Natural killer cell (primary cell): ENCODE measurements around the gene CACNA2D4. TPM values are rescaled to one million over a fixed set of nuclear protein-coding genes. Genes with fewer than 3 reads are reported as not detected.

Experiments used
- ATAC-seq, 3 donors: fragments of 150-1000 bp in 2 of 3; fragments of 200-7000 bp in 1 of 3; cut with Tn5 transposase; 1 replicate in 1 of 3; 2 replicates in 2 of 3; pipeline ENCODE4 v1.10.0; 2021; ENCODE audit warnings: mild to moderate bottlenecking in 2 of 3, moderate library complexity in 2 of 3
- DNase-seq, 2 donors: peaks; one replicate each; pipeline versions ENCODE4 v3.0.0 to v3.0.0-alpha.2; 2013 to 2021; ENCODE audit warnings: mixed read lengths in 1 of 2
- H3K27ac ChIP-seq: one replicate; pipeline ENCODE4 v1.5.1; 2013; ENCODE audit warnings: mild to moderate bottlenecking, low read length
- H3K27me3 ChIP-seq: one replicate; pipeline ENCODE4 v1.6.1; 2013; ENCODE audit warnings: low read length; ENCODE audit not compliant: control insufficient read depth, insufficient read depth
- H3K36me3 ChIP-seq: one replicate; pipeline ENCODE4 v1.6.1; 2013; ENCODE audit warnings: low read length; ENCODE audit not compliant: control insufficient read depth, insufficient read depth
- H3K4me1 ChIP-seq: one replicate; pipeline ENCODE4 v1.6.1; 2013; ENCODE audit warnings: low read length; ENCODE audit not compliant: control insufficient read depth, insufficient read depth
- H3K4me3 ChIP-seq: one replicate; pipeline ENCODE4 v1.5.1; 2013; ENCODE audit warnings: low read length
- H3K9me3 ChIP-seq: one replicate; pipeline ENCODE4 v1.6.1; 2013; ENCODE audit warnings: low read length; ENCODE audit not compliant: control insufficient read depth, insufficient read depth
- H3K27ac Mint-ChIP-seq, 2 donors: one replicate each; pipeline ENCODE4 v1.8.0; 2022; ENCODE audit warnings: mild to moderate bottlenecking in 2 of 2, mixed read lengths in 2 of 2, moderate library complexity in 1 of 2
- H3K27me3 Mint-ChIP-seq, 2 donors: one replicate each; pipeline ENCODE4 v1.8.0; 2022; ENCODE audit warnings: low read depth in 2 of 2, mixed read lengths in 2 of 2
- H3K36me3 Mint-ChIP-seq: one replicate; pipeline ENCODE4 v1.8.0; 2022; ENCODE audit warnings: mixed read lengths
- H3K4me1 Mint-ChIP-seq, 2 donors: one replicate each; pipeline ENCODE4 v1.8.0; 2022; ENCODE audit warnings: mixed read lengths in 2 of 2
- H3K4me3 Mint-ChIP-seq: one replicate; pipeline ENCODE4 v1.8.0; 2022; ENCODE audit warnings: mild to moderate bottlenecking, moderate library complexity, mixed read lengths
- H3K9me3 Mint-ChIP-seq, 2 donors: one replicate each; pipeline ENCODE4 v1.8.0; 2022; ENCODE audit warnings: mixed read lengths in 2 of 2
- WGBS: methylation state at CpG from one replicate; pipeline ENCODE4 v1.1.7; 2013; ENCODE audit warnings: missing lambda C conversion rate; ENCODE audit not compliant: insufficient coverage; 5-methylcytosine and 5-hydroxymethylcytosine counted together
- intact Hi-C: fragments of 100-400 bp; cut with micrococcal nuclease; formaldehyde crosslinking; loops from one replicate; pipeline ENCODE4 v1.14.2; 2022
- total RNA-seq, 4 donors: library from RNA; stranded (reverse); fragments of 120-200 nt in 1 of 4; gene quantifications; one replicate each; pipeline versions ENCODE4 v1.2.3 to v1.2.4, GENCODE V29; 2013 to 2022
- TF ChIP-seq, protein P1 (sequence below): fragments of 200-600 bp; IDR thresholded peaks from one replicate; pipeline ENCODE4 v1.8.0; 2022; ENCODE audit warnings: antibody characterized with exemption

The CACNA2D4 gene
- total RNA-seq, 3 donors from 2014 or later (not counting 1 experiment from before 2014, with no cell fraction given): 26.5 to 49.6 (median 34.9) TPM

DNA sequence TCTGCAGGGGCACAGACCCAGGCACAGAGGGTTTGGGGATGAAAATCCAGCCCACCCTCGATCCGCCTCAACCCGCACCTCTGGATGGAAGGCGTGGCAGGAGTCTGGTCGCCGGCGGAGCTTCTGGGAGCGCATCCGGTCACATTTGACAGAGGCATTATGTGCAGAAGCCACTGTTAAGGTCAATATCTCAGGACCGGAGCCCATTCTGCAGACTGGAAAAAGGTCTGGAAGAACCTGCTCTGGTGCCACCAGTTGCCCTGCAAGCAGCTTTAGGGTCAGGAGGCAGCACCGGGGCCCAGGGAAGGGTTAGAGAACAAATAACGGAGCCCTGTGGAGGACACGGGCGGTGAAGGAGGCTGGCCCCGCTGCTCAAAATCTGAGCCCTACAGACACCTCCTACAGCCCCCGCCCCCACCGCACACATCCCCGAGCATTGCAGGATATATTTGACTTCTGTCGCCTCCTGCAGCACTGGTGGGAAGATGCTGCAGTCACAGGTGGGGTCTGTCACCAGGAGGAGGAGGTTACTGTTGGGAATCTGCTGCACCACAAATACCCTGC is 123.1 kb downstream of the CACNA2D4 start:
- Histone ChIP-seq H3K4me1 (peaks cover 36% of the 10 kb centered on the region), H3K9me3 (no peaks in the 10 kb centered on the region), H3K36me3 (no peaks in the 10 kb centered on the region), H3K27ac (no peak overlapping the region), H3K4me3 (no peak overlapping the region), H3K27me3 (no peaks in the 10 kb centered on the region)
- no peaks in the 10 kb centered on the region for H3K36me3 Mint-ChIP-seq
- DNase-seq (no peak), ATAC-seq (no peak)
- WGBS: 89% methylated on average over 19 of the region's 19 CpGs
- no peaks in the 10 kb centered on the region for H3K9me3 Mint-ChIP-seq
- intact Hi-C loops: loop anchor here (5.0 kb wide), 1 partner anchor 497 kb away; no protein-coding TSS in a partner anchor
- no peaks in the 10 kb centered on the region for H3K27me3 Mint-ChIP-seq
- TF ChIP-seq, protein P1, sequence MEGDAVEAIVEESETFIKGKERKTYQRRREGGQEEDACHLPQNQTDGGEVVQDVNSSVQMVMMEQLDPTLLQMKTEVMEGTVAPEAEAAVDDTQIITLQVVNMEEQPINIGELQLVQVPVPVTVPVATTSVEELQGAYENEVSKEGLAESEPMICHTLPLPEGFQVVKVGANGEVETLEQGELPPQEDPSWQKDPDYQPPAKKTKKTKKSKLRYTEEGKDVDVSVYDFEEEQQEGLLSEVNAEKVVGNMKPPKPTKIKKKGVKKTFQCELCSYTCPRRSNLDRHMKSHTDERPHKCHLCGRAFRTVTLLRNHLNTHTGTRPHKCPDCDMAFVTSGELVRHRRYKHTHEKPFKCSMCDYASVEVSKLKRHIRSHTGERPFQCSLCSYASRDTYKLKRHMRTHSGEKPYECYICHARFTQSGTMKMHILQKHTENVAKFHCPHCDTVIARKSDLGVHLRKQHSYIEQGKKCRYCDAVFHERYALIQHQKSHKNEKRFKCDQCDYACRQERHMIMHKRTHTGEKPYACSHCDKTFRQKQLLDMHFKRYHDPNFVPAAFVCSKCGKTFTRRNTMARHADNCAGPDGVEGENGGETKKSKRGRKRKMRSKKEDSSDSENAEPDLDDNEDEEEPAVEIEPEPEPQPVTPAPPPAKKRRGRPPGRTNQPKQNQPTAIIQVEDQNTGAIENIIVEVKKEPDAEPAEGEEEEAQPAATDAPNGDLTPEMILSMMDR: no peak
- H3K27ac Mint-ChIP-seq: peak overlapping the region; percentile 72 to 83
- H3K4me3 Mint-ChIP-seq: peak overlapping the region; percentile 90
- H3K4me1 Mint-ChIP-seq: peaks cover 22 to 30% of the 10 kb centered on the region in 2 donors

DNA sequence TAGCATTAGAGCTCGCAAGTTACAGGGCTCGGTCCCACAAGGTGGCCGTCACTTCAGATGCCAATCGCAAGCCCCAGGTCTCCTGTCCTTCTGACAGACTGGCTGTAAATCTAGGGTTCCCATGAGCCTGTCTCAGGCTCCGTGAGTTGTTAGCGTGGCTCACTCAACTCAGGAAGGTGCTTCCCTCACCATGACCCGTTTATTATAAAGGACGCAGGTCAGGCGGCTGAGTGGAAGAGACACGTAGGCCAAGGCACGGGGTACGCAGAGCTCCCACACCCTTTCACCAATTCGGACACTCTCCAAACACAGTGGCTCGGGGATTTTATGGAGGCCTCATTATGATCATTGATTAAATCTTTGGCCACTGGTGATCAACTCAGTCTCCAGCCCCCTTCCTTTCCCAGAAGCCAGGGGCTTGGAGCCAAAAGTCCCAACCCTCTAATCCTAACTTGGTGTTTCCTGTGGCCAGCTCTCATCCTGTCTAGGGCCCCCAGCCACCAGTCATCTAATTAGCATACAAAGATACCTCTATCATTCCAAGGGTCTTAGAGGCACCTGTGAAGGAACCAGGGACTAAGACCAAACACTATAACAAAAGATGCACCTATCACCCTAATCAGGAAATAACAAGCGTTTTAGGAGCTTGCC is 123.9 kb downstream of the CACNA2D4 start:
- DNase-seq (no peak), ATAC-seq (no peak)
- peaks cover 22 to 30% of the 10 kb centered on the region in 2 donors for H3K4me1 Mint-ChIP-seq
- intact Hi-C loops: loop anchor here (5.0 kb wide), 1 partner anchor 498 kb away; no protein-coding TSS in a partner anchor
- H3K36me3 Mint-ChIP-seq: no peaks in the 10 kb centered on the region
- no peak overlapping the region for H3K27ac ChIP-seq
- no peaks in the 10 kb centered on the region for H3K9me3 ChIP-seq
- 96% methylated on average over 15 of the region's 15 CpGs for WGBS
- H3K4me1 ChIP-seq: peaks cover 36% of the 10 kb centered on the region
- no peak overlapping the region for H3K4me3 ChIP-seq
- H3K4me3 Mint-ChIP-seq: peak overlapping the region; percentile 47
- no peaks in the 10 kb centered on the region for H3K27me3 Mint-ChIP-seq
- TF ChIP-seq, protein P1: no peak
- H3K27ac Mint-ChIP-seq: no peak overlapping the region
- H3K36me3 ChIP-seq: no peaks in the 10 kb centered on the region
- H3K9me3 Mint-ChIP-seq: no peaks in the 10 kb centered on the region
- no peaks in the 10 kb centered on the region for H3K27me3 ChIP-seq

DNA sequence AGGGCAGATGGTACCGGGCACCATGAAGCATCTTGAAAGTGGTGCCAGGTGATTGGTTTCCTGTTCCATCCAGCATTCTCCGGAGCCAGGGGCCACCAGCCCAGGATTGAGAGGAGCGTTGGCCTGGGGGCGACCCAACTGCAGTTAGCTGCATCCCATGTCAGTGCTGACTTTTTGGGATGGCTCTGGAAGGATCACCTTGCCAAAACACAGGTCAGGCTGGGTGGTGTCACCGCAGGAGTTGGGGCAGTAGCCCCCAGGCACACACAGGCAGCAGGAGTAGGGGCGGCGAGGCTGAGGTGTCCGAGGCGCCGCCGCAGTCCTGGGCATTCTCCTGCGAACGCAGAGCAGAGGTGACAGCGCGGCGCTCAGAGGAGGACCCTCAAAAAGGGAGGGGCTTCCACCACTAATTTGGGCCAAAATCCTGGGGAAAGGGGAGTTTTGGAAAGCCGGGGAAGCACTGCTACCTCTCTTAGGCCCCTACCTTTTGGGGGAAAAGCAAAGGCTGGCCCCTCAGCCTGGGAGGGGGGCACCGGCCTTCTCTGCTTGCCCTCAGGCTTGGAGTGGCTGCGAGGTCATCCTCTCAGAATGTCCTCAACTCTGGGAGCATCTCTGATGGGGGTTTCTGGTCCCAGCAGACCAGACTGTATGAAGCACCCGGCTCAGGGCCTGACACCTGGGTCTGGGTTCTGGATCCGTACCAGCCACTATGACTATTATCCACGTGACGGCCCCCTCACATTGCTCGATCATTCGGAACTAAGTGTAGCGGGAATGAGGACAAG is 124.8 kb downstream of the CACNA2D4 start:
- Mint-ChIP-seq H3K4me3 (no peak overlapping the region), H3K36me3 (no peaks in the 10 kb centered on the region), H3K9me3 (no peaks in the 10 kb centered on the region), H3K27me3 (no peaks in the 10 kb centered on the region), H3K4me1 (peaks cover 22 to 27% of the 10 kb centered on the region in 2 donors), H3K27ac (no peak overlapping the region)
- TF ChIP-seq, protein P1: no peak
- no peak for DNase-seq
- Histone ChIP-seq H3K27ac (no peak overlapping the region), H3K4me3 (no peak overlapping the region), H3K9me3 (no peaks in the 10 kb centered on the region), H3K4me1 (peaks cover 36% of the 10 kb centered on the region), H3K36me3 (no peaks in the 10 kb centered on the region), H3K27me3 (no peaks in the 10 kb centered on the region)
- intact Hi-C loops: no loop called here
- ATAC-seq: no peak
- 92% methylated on average over 26 of the region's 26 CpGs for WGBS
